GM23338 (cell line): ENCODE measurements around the gene MMAB.

Source experiments
- CREB1 ChIP-seq: fragments of 250-450 bp; sonication (Bioruptor Pico); IDR thresholded peaks from 2 replicates; pipeline ENCODE4 v1.5.0; 2020; ENCODE audit warnings: low read depth, mild to moderate bottlenecking, moderate library complexity
- EZH2 ChIP-seq: fragments of 200-600 bp; sonication (generic); IDR thresholded peaks from one replicate; pipeline ENCODE4 v1.8.0; 2017; ENCODE audit warnings: antibody characterized with exemption, mild to moderate bottlenecking, low read depth; ENCODE audit not compliant: unreplicated experiment
- POLR2AphosphoS5 ChIP-seq: IDR thresholded peaks from 2 replicates; pipeline ENCODE4 v1.6.1; 2016; ENCODE audit warnings: antibody characterized with exemption, low read depth
- REST ChIP-seq: IDR thresholded peaks from one replicate; pipeline ENCODE4 v1.6.1; 2018; ENCODE audit warnings: antibody characterized with exemption; ENCODE audit not compliant: unreplicated experiment
- TF ChIP-seq, protein P1 (sequence below), 2 experiments: fragments of 200-600 bp in 1 of 2; sonication (generic) in 1 of 2; conservative IDR thresholded peaks; 2 replicates each; pipeline versions ENCODE4 v1.5.1 to v1.6.1; 2016 to 2017; ENCODE audit warnings: antibody characterized with exemption in 2 of 2, low read depth in 2 of 2, mild to moderate bottlenecking in 2 of 2, moderate library complexity in 1 of 2

- TF ChIP-seq, protein P1, sequence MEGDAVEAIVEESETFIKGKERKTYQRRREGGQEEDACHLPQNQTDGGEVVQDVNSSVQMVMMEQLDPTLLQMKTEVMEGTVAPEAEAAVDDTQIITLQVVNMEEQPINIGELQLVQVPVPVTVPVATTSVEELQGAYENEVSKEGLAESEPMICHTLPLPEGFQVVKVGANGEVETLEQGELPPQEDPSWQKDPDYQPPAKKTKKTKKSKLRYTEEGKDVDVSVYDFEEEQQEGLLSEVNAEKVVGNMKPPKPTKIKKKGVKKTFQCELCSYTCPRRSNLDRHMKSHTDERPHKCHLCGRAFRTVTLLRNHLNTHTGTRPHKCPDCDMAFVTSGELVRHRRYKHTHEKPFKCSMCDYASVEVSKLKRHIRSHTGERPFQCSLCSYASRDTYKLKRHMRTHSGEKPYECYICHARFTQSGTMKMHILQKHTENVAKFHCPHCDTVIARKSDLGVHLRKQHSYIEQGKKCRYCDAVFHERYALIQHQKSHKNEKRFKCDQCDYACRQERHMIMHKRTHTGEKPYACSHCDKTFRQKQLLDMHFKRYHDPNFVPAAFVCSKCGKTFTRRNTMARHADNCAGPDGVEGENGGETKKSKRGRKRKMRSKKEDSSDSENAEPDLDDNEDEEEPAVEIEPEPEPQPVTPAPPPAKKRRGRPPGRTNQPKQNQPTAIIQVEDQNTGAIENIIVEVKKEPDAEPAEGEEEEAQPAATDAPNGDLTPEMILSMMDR (conservative IDR thresholded peaks at IDR 0.05; ENCODE audit: low read depth in 2 of 2), result no peak
- TF ChIP-seq POLR2AphosphoS5 (no peak), CREB1 (no peak), EZH2 (no peak), REST (no peak)
Observed at GRCh38 chr12:109540526-109541412, 32.5 kb downstream of the MMAB start.
